Progenitor cell of endocrine pancreas (in vitro differentiated cells): ENCODE data around the gene GMEB2. TPM values are rescaled to one million over a fixed set of nuclear protein-coding genes. Genes with fewer than 3 reads are reported as not detected.

ENCODE experiments used
- DNase-seq: peaks from one replicate; pipeline ENCODE4 v3.0.0; 2021; ENCODE audit warnings: low spot score; ENCODE audit not compliant: unreplicated experiment
- H3K27ac Mint-ChIP-seq: 2 replicates; pipeline ENCODE4 v1.8.0; 2021; ENCODE audit warnings: mild to moderate bottlenecking, moderate library complexity, mixed read lengths
- H3K27me3 Mint-ChIP-seq: 2 replicates; pipeline ENCODE4 v1.8.0; 2021; ENCODE audit warnings: mixed read lengths
- H3K36me3 Mint-ChIP-seq: 2 replicates; pipeline ENCODE4 v1.8.0; 2022; ENCODE audit warnings: mixed read lengths; ENCODE audit not compliant: insufficient read depth
- H3K4me1 Mint-ChIP-seq: 2 replicates; pipeline ENCODE4 v1.8.0; 2021; ENCODE audit warnings: low read depth, mixed read lengths
- H3K4me3 Mint-ChIP-seq: 2 replicates; pipeline ENCODE4 v1.8.0; 2021; ENCODE audit warnings: low read depth, mild to moderate bottlenecking, moderate library complexity, mixed read lengths
- H3K9me3 Mint-ChIP-seq: 2 replicates; pipeline ENCODE4 v1.8.0; 2021; ENCODE audit warnings: low read depth, mixed read lengths
- CTCF ChIP-seq: fragments of 200-600 bp; sonication (generic); IDR thresholded peaks from one replicate; pipeline ENCODE4 v1.5.0; 2021; ENCODE audit warnings: antibody characterized with exemption, mild to moderate bottlenecking; ENCODE audit not compliant: unreplicated experiment
- total RNA-seq: library from RNA; stranded (reverse); gene quantifications from 2 replicates; pipeline ENCODE4 v1.2.1, GENCODE V29; 2021

GMEB2 gene
- total RNA-seq, 1 donor from 2014 or later = 15.1 TPM

- TF ChIP-seq CTCF = no peak
- no peaks in the 10 kb centered on the region for H3K9me3 Mint-ChIP-seq
- no peak overlapping the region for H3K27ac Mint-ChIP-seq
- no peak overlapping the region for H3K4me3 Mint-ChIP-seq
- H3K27me3 Mint-ChIP-seq = peaks cover 16% of the 10 kb centered on the region
- H3K36me3 Mint-ChIP-seq = no peaks in the 10 kb centered on the region
- H3K4me1 Mint-ChIP-seq = peaks cover 4% of the 10 kb centered on the region
- DNase-seq = no peak
These were observed 22.1 kb upstream of the GMEB2 start for GRCh38 chr20:63648895-63649589.

- TF ChIP-seq CTCF = no peak
- DNase-seq = no peak
- no peak overlapping the region for H3K4me3 Mint-ChIP-seq
- peaks cover 3% of the 10 kb centered on the region for H3K4me1 Mint-ChIP-seq
- H3K27me3 Mint-ChIP-seq = peaks cover 16% of the 10 kb centered on the region
- H3K9me3 Mint-ChIP-seq = no peaks in the 10 kb centered on the region
- H3K36me3 Mint-ChIP-seq = no peaks in the 10 kb centered on the region
- no peak overlapping the region for H3K27ac Mint-ChIP-seq
These were observed 21.3 kb upstream of the GMEB2 start for GRCh38 chr20:63648190-63648589.

- no peak overlapping the region for H3K27ac Mint-ChIP-seq
- H3K36me3 Mint-ChIP-seq = no peaks in the 10 kb centered on the region
- H3K27me3 Mint-ChIP-seq = peaks cover 10% of the 10 kb centered on the region
- H3K4me1 Mint-ChIP-seq = peaks cover 2% of the 10 kb centered on the region
- no peaks in the 10 kb centered on the region for H3K9me3 Mint-ChIP-seq
- no peak for TF ChIP-seq CTCF
- H3K4me3 Mint-ChIP-seq = no peak overlapping the region
- no peak for DNase-seq
These were observed 18.3 kb upstream of the GMEB2 start for GRCh38 chr20:63645218-63645617.

- no peak overlapping the region for H3K4me3 Mint-ChIP-seq
- no peaks in the 10 kb centered on the region for H3K36me3 Mint-ChIP-seq
- H3K27ac Mint-ChIP-seq = no peak overlapping the region
- no peaks in the 10 kb centered on the region for H3K9me3 Mint-ChIP-seq
- no peak for TF ChIP-seq CTCF
- H3K4me1 Mint-ChIP-seq = peaks cover 2% of the 10 kb centered on the region
- peaks cover 9% of the 10 kb centered on the region for H3K27me3 Mint-ChIP-seq
- DNase-seq = no peak
These were observed 17.0 kb upstream of the GMEB2 start for GRCh38 chr20:63643946-63644345.

GRCh38 chr20:63643499-63643898 lies 16.6 kb upstream of the GMEB2 start:
- Mint-ChIP-seq H3K27me3 (peaks cover 6% of the 10 kb centered on the region), H3K27ac (no peak overlapping the region), H3K4me1 (peaks cover 2% of the 10 kb centered on the region), H3K36me3 (no peaks in the 10 kb centered on the region), H3K4me3 (peak overlapping the region; percentile 66), H3K9me3 (no peaks in the 10 kb centered on the region)
- DNase-seq = no peak
- no peak for TF ChIP-seq CTCF
